C4-2B (cell line): ENCODE results near the gene TMX2.

Experiments used
- H3K27ac ChIP-seq: fragments of 450-650 bp; 2 replicates; pipeline ENCODE4 v1.5.1; 2017
- CTCF ChIP-seq: fragments of 450-650 bp; conservative IDR thresholded peaks from 2 replicates; pipeline ENCODE4 v1.5.1; 2017; ENCODE audit warnings: mild to moderate bottlenecking
- ZFX ChIP-seq: fragments of 450-650 bp; IDR thresholded peaks from 2 replicates; pipeline ENCODE4 v1.6.1; 2017

The TMX2 gene

GRCh38 chr11:57761301-57762234, 49.2 kb downstream of the TMX2 start, which contains the start of gene CTNND1:
Gene CTNND1, plus strand, starts transcription at chr11:57761802. Its CDS starts 29,677 bp downstream, at chr11:57791479.
- H3K27ac ChIP-seq = peak within 1 kb of the TSS; percentile 68

GRCh38 chr11:57762235-57762861, 50.0 kb downstream of the TMX2 start:
- peak overlapping the region; percentile 54; the same call in 1 of the 2 replicates for H3K27ac ChIP-seq
- TF ChIP-seq ZFX (no peak), CTCF (no peak)

More at GRCh38 chr11:57761301-57762234, 49.2 kb downstream of the TMX2 start, which contains the start of gene CTNND1:
- TF ChIP-seq CTCF (no peak), ZFX (no peak)

DNA sequence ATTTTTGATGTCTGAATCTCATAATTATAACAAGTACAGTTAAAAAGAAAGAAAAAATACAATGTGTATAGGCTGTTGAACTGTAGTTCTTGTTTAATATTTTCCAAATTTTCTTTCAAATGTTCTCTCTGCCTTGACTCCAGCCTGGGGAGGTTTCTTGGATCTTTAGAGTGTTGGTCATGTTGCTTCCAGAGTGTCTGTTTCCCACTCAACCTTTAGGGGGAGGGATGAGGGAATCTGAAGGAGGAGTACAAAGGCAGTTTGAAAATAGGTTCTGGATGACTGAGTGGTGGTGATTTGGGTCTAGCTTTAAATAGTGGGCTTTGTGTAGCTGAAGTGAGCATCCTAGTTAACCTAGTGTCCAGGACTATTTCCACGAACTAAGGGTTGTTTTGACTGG, 51.2 kb downstream of the TMX2 start:
- TF ChIP-seq ZFX = no peak
- peak; percentile 34 for TF ChIP-seq CTCF
- H3K27ac ChIP-seq = no peak overlapping the region

DNA sequence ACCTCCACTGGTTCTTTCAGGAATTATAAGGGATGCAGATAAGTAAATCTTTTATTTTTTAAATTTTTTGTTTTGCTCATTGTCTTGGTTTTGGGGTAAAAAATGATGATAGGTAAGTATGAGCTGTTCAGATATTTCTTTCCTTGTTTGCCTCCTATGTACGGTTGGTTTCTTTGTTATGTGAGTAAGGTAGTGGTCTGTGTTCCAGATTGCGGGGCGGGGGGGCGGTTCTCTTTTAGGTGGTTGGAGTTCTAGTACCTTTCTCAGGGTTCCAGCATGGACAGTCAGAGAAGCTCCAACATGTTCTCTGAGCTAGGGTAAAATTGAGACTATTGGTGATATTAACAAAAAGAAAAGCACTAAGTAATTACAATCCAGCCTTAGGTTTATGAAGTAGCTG, 51.6 kb downstream of the TMX2 start:
- H3K27ac ChIP-seq = no peak overlapping the region
- TF ChIP-seq CTCF (no peak), ZFX (no peak)

DNA sequence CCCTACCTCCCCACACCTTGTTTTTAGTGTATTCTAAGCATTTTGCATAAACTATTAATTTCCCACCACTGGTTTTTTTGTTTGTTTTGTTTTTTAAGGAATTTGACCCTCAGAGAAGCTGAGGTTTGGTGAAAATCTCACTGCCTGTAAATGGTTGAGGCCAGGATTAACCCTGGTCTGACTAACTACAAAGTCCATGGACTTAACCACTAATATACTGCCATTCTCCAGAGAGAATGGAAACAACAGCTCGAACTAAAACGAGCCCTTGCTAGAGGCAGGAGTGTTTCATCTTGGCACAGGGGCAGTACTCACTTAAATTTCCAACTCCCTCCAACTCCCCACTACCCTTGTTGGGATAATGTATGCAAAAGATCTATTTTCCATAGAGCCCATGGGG, 52.2 kb downstream of the TMX2 start:
- H3K27ac ChIP-seq = no peak overlapping the region
- TF ChIP-seq ZFX (no peak), CTCF (no peak)

- no peak for TF ChIP-seq ZFX
- no peak for TF ChIP-seq CTCF
- H3K27ac ChIP-seq = no peak overlapping the region
Measured at GRCh38 chr11:57764972-57765371, 52.6 kb downstream of the TMX2 start.

- H3K27ac ChIP-seq = no peak overlapping the region
- TF ChIP-seq ZFX (no peak), CTCF (no peak)
Measured at GRCh38 chr11:57770793-57771192, 58.4 kb downstream of the TMX2 start.
